ENCODE measurements around the gene STOX2. TPM values are rescaled to one million over a fixed set of nuclear protein-coding genes. Genes with fewer than 3 reads are reported as not detected.

STOX2 gene
- total and polyA plus RNA-seq, 10 of the 15 experiments (the other 5 are each of a cell fraction or from before 2014, with no cell fraction given) = 0.01 to 1.2 (median 0.18) TPM; not detected in 4

- Histone ChIP-seq H3K9ac (ENCODE audit: control insufficient read depth, insufficient read depth, low read length) (no peak overlapping the region), H3K79me2 (ENCODE audit: control insufficient read depth, insufficient read depth, low read length) (no peaks in the 10 kb centered on the region), H3K4me3 (no peak overlapping the region), H4K20me1 (ENCODE audit: control insufficient read depth, insufficient read depth) (no peaks in the 10 kb centered on the region), H3K4me1 (ENCODE audit: control insufficient read depth, insufficient read depth, low read length) (no peaks in the 10 kb centered on the region), H3K27ac (ENCODE audit: control insufficient read depth, insufficient read depth) (no peak overlapping the region), H2AFZ (ENCODE audit: control insufficient read depth, low read depth, low read length) (no peak overlapping the region), H3K9me3 (replicated peaks; ENCODE audit: control insufficient read depth, insufficient read depth, low read length) (no peaks in the 10 kb centered on the region), H3K36me3 (ENCODE audit: control insufficient read depth in 2 of 2, insufficient read depth in 2 of 2, low read length in 1 of 2) (no peaks in the 10 kb centered on the region), H3K27me3 (replicated peaks in 1 of 2; ENCODE audit: control insufficient read depth in 2 of 2, insufficient read depth in 2 of 2, low read length in 1 of 2) (no peaks in the 10 kb centered on the region), H3K4me2 (ENCODE audit: control insufficient read depth, insufficient read depth) (no peak overlapping the region)
- BruUV-seq (replicated peaks) = no TSS peak
- intact Hi-C loops (cut with micrococcal nuclease; ENCODE audit: unreplicated experiment) = no loop called here
- SMC1A ChIA-PET (ENCODE audit: uncharacterized antibody, unreplicated experiment) = interaction anchor here (0.6 to 1.2 kb wide), 3 partner anchors 10 to 241 kb away, joined by 3 read pairs; no protein-coding TSS in a partner anchor
- 52% methylated on average over 4 of the region's 4 CpGs for WGBS (ENCODE audit: insufficient coverage, insufficient replicate concordance, low lambda C conversion rate, missing lambda C conversion rate)
- ATAC-seq (no peak), FAIRE-seq (no peak), DNase-seq (ENCODE audit: low read depth, low spot score) (no peak)
- in situ Hi-C loops (cut with MboI) = no loop called here
- RAD21 ChIA-PET (ENCODE audit: unreplicated experiment) = no interaction called here
- CTCF ChIA-PET = interaction anchor here (1.5 kb wide), 1 partner anchor 9 kb away, joined by 3 read pairs; no protein-coding TSS in a partner anchor
- POLR2A ChIA-PET = no interaction called here
- TF ChIP-seq WRNIP1 (IDR thresholded peaks at IDR 0.05; ENCODE audit: borderline replicate concordance, low read depth, low read length) (no peak), GABPA (IDR thresholded peaks at IDR 0.05; ENCODE audit: low read depth) (no peak), CEBPB (IDR thresholded peaks at IDR 0.05; ENCODE audit: borderline replicate concordance in 1 of 2, low read depth in 2 of 2, low read length in 2 of 2) (no peak)
These were observed 17.8 kb upstream of the STOX2 start for GRCh38 chr4:183887351-183887750.

- TF ChIP-seq RUNX3 (IDR thresholded peaks at IDR 0.05; ENCODE audit: low read length) (no peak), MTA2 (IDR thresholded peaks at IDR 0.05; ENCODE audit: low read depth) (no peak), ZNF384 (IDR thresholded peaks at IDR 0.05; ENCODE audit: borderline replicate concordance, low read depth, low read length) (no peak), ZSCAN29 (IDR thresholded peaks at IDR 0.05) (no peak), YY1 (IDR thresholded peaks at IDR 0.05; ENCODE audit: low read depth, low read length) (no peak), NR2F1 (conservative IDR thresholded peaks at IDR 0.05) (no peak), USF2 (IDR thresholded peaks at IDR 0.05; ENCODE audit: borderline replicate concordance, low read depth, low read length) (no peak), SMARCA5 (IDR thresholded peaks at IDR 0.05) (no peak), PBX3 (IDR thresholded peaks at IDR 0.05; ENCODE audit: insufficient replicate concordance, low read depth, low read length) (no peak), CBX5 (IDR thresholded peaks at IDR 0.05; ENCODE audit: low read depth) (no peak)
- SMC1A ChIA-PET (ENCODE audit: uncharacterized antibody, unreplicated experiment) = no interaction called here
- Histone ChIP-seq H3K36me3 (ENCODE audit: control insufficient read depth in 2 of 2, insufficient read depth in 2 of 2, low read length in 1 of 2) (no peaks in the 10 kb centered on the region), H3K4me3 (no peak overlapping the region), H3K9ac (ENCODE audit: control insufficient read depth, insufficient read depth, low read length) (no peak overlapping the region), H3K79me2 (ENCODE audit: control insufficient read depth, insufficient read depth, low read length) (no peaks in the 10 kb centered on the region), H3K9me3 (replicated peaks; ENCODE audit: control insufficient read depth, insufficient read depth, low read length) (no peaks in the 10 kb centered on the region), H3K27ac (ENCODE audit: control insufficient read depth, insufficient read depth) (no peak overlapping the region), H4K20me1 (ENCODE audit: control insufficient read depth, insufficient read depth) (no peaks in the 10 kb centered on the region), H2AFZ (ENCODE audit: control insufficient read depth, low read depth, low read length) (no peak overlapping the region), H3K4me1 (ENCODE audit: control insufficient read depth, insufficient read depth, low read length) (no peaks in the 10 kb centered on the region), H3K27me3 (replicated peaks in 1 of 2; ENCODE audit: control insufficient read depth in 2 of 2, insufficient read depth in 2 of 2, low read length in 1 of 2) (no peaks in the 10 kb centered on the region), H3K4me2 (ENCODE audit: control insufficient read depth, insufficient read depth) (no peak overlapping the region)
- in situ Hi-C loops (cut with MboI) = no loop called here
- ATAC-seq (no peak), DNase-seq (ENCODE audit: low read depth, low spot score) (no peak), FAIRE-seq (no peak)
- POLR2A ChIA-PET = no interaction called here
- CTCF ChIA-PET = interaction anchor here (1.5 kb wide), 1 partner anchor 10 kb away, joined by 3 read pairs; no protein-coding TSS in a partner anchor
- WGBS (ENCODE audit: insufficient coverage, insufficient replicate concordance, low lambda C conversion rate, missing lambda C conversion rate) = 1% methylated on average over 5 of the region's 5 CpGs
- intact Hi-C loops (cut with micrococcal nuclease; ENCODE audit: unreplicated experiment) = no loop called here
- RAD21 ChIA-PET (ENCODE audit: unreplicated experiment) = no interaction called here
- BruUV-seq (replicated peaks) = no TSS peak
These were observed 16.5 kb upstream of the STOX2 start for GRCh38 chr4:183888564-183888963.

Data from GM12878 (cell line).